Measurements from ENCODE around the gene LTBP2. TPM values are rescaled to one million over a fixed set of nuclear protein-coding genes. Genes with fewer than 3 reads are reported as not detected.
A peak's percentile ranks its signal among the peaks of the same experiment; 100 is the strongest.

Gene LTBP2
- total and polyA plus RNA-seq, 2 of the 13 experiments (the other 11 are each of a cell fraction or from before 2014, with no cell fraction given): 0.20 to 0.41 TPM

GRCh38 chr14:74618078-74618952 is 6.3 kb upstream of the LTBP2 start (continued):
- TF ChIP-seq DZIP1 (CRISPR knock-in tag; IDR thresholded peaks at IDR 0.05): no peak
- peak; percentile 88 for TF ChIP-seq PRDM10 (CRISPR knock-in tag; IDR thresholded peaks at IDR 0.05; ENCODE audit: low read depth)
- no peak; the same call in 1 of the 2 replicates for TF ChIP-seq ZNF230 (CRISPR knock-in tag; IDR thresholded peaks at IDR 0.05)
- TF ChIP-seq DMAP1 (CRISPR knock-in tag; IDR thresholded peaks at IDR 0.05): peak; percentile 42; the same call in 1 of the 2 replicates
- no peak for TF ChIP-seq ADNP (CRISPR knock-in tag; IDR thresholded peaks at IDR 0.05)
- TF ChIP-seq ZNF136 (CRISPR knock-in tag; IDR thresholded peaks at IDR 0.05; ENCODE audit: low read depth): no peak
- TF ChIP-seq, protein P1, sequence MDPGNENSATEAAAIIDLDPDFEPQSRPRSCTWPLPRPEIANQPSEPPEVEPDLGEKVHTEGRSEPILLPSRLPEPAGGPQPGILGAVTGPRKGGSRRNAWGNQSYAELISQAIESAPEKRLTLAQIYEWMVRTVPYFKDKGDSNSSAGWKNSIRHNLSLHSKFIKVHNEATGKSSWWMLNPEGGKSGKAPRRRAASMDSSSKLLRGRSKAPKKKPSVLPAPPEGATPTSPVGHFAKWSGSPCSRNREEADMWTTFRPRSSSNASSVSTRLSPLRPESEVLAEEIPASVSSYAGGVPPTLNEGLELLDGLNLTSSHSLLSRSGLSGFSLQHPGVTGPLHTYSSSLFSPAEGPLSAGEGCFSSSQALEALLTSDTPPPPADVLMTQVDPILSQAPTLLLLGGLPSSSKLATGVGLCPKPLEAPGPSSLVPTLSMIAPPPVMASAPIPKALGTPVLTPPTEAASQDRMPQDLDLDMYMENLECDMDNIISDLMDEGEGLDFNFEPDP (CRISPR knock-in tag; conservative IDR thresholded peaks at IDR 0.05): no peak
- no peak for TF ChIP-seq ZSCAN30 (CRISPR knock-in tag; IDR thresholded peaks at IDR 0.05)
- TF ChIP-seq KLF16 (CRISPR knock-in tag; IDR thresholded peaks at IDR 0.05): no peak
- 0 out of 2 replicates have a peak, but pooled peaks have one; percentile 33 for TF ChIP-seq SOX13 (IDR thresholded peaks at IDR 0.05)
- TF ChIP-seq SOX13 (CRISPR knock-in tag; conservative IDR thresholded peaks at IDR 0.05 in 1 of 2, IDR thresholded peaks at IDR 0.05 in 1 of 2): peak in 1 of 2 experiments; percentile 62; a peak in 2 of 4 replicates
- TF ChIP-seq ZNF598 (CRISPR knock-in tag; IDR thresholded peaks at IDR 0.05; ENCODE audit: borderline replicate concordance): no peak
- no peak for TF ChIP-seq TSC22D2 (CRISPR knock-in tag; IDR thresholded peaks at IDR 0.05; ENCODE audit: borderline replicate concordance)
- no peak; the same call in 1 of the 2 replicates for TF ChIP-seq SMC3 (IDR thresholded peaks at IDR 0.05; ENCODE audit: low read length)
- peak; percentile 51; the same call in 1 of the 2 replicates for TF ChIP-seq NFIC (IDR thresholded peaks at IDR 0.05; ENCODE audit: low read length)
- TF ChIP-seq POLR2A (IDR thresholded peaks at IDR 0.05; ENCODE audit: insufficient read depth in 1 of 2, low read depth in 2 of 2, low read length in 2 of 2): peak in 1 of 2 experiments; percentile 47; a peak in 1 of 4 replicates
- TF ChIP-seq ZNF83 (CRISPR knock-in tag; IDR thresholded peaks at IDR 0.05; ENCODE audit: borderline replicate concordance): no peak
- TF ChIP-seq USF2 (IDR thresholded peaks at IDR 0.05; ENCODE audit: low read depth, low read length): no peak
- no peak for TF ChIP-seq USF2 (CRISPR knock-in tag; IDR thresholded peaks at IDR 0.05; ENCODE audit: borderline replicate concordance)

All from HepG2 (cell line).